H9 (cell line): ENCODE results near the gene ARFIP1. TPM values are rescaled to one million over a fixed set of nuclear protein-coding genes. Genes with fewer than 3 reads are reported as not detected.

ENCODE experiments used
- DNase-seq: peaks from one replicate; pipeline ENCODE4 v3.0.0-alpha.2; 2017
- H2AFZ ChIP-seq: one replicate; pipeline ENCODE4 v1.6.1; 2013; ENCODE audit warnings: mild to moderate bottlenecking, low read length, control low read depth, moderate library complexity
- H2AK5ac ChIP-seq: 2 replicates; pipeline ENCODE4 v1.6.1; 2013; ENCODE audit warnings: low read length, control low read depth, mixed read lengths; ENCODE audit not compliant: insufficient read length
- H2BK120ac ChIP-seq: one replicate; pipeline ENCODE4 v1.6.1; 2013; ENCODE audit warnings: low read depth, mild to moderate bottlenecking, low read length, control low read depth, inconsistent platforms; ENCODE audit not compliant: poor library complexity, severe bottlenecking
- H2BK12ac ChIP-seq: 2 replicates; pipeline ENCODE4 v1.6.1; 2013; ENCODE audit warnings: low read length, control low read depth, mixed read lengths, low read depth; ENCODE audit not compliant: insufficient read length
- H2BK15ac ChIP-seq: 2 replicates; pipeline ENCODE4 v1.6.1; 2013; ENCODE audit warnings: low read depth, low read length, control low read depth
- H2BK20ac ChIP-seq: one replicate; pipeline ENCODE4 v1.6.1; 2013; ENCODE audit warnings: low read depth, mild to moderate bottlenecking, low read length, control low read depth, inconsistent platforms; ENCODE audit not compliant: poor library complexity, severe bottlenecking
- H2BK5ac ChIP-seq: 2 replicates; pipeline ENCODE4 v1.6.1; 2013; ENCODE audit warnings: low read length, control low read depth, mixed read lengths; ENCODE audit not compliant: insufficient read length
- H3K14ac ChIP-seq: 2 replicates; pipeline ENCODE4 v1.6.1; 2013; ENCODE audit warnings: low read length, control low read depth; ENCODE audit not compliant: insufficient read depth
- H3K18ac ChIP-seq: 2 replicates; pipeline ENCODE4 v1.6.1; 2013; ENCODE audit warnings: low read depth, mild to moderate bottlenecking, mixed read lengths, low read length, control low read depth; ENCODE audit not compliant: insufficient read length
- H3K23ac ChIP-seq: 2 replicates; pipeline ENCODE4 v1.6.1; 2013; ENCODE audit warnings: low read length, control low read depth, mixed read lengths, low read depth; ENCODE audit not compliant: insufficient read length
- H3K23me2 ChIP-seq: 2 replicates; pipeline ENCODE4 v1.6.1; 2013; ENCODE audit warnings: low read depth, mild to moderate bottlenecking, mixed read lengths, low read length, control low read depth; ENCODE audit not compliant: insufficient read length, poor library complexity, severe bottlenecking
- H3K27ac ChIP-seq: 2 replicates; pipeline ENCODE4 v1.5.1; 2013; ENCODE audit warnings: low read length, control low read depth, mixed read lengths, low read depth; ENCODE audit not compliant: insufficient read length
- H3K27me3 ChIP-seq: 2 replicates; pipeline ENCODE4 v1.6.1; 2013; ENCODE audit warnings: low read length, control low read depth, inconsistent platforms; ENCODE audit not compliant: insufficient read depth
- H3K4ac ChIP-seq: 2 replicates; pipeline ENCODE4 v1.6.1; 2013; ENCODE audit warnings: low read depth, mild to moderate bottlenecking, control low read depth, inconsistent platforms, low read length, moderate library complexity
- H3K4me1 ChIP-seq: 2 replicates; pipeline ENCODE4 v1.6.1; 2013; ENCODE audit warnings: low read length, control low read depth, inconsistent platforms; ENCODE audit not compliant: insufficient read depth
- H3K4me2 ChIP-seq: 2 replicates; pipeline ENCODE4 v1.6.1; 2013; ENCODE audit warnings: low read length, control low read depth, mixed read lengths; ENCODE audit not compliant: insufficient read length, insufficient read depth
- H3K56ac ChIP-seq: 2 replicates; pipeline ENCODE4 v1.6.1; 2013; ENCODE audit warnings: low read depth, mild to moderate bottlenecking, mixed read lengths, low read length, control low read depth; ENCODE audit not compliant: insufficient read length
- H3K79me1 ChIP-seq: 2 replicates; pipeline ENCODE4 v1.6.1; 2013; ENCODE audit warnings: low read depth, mild to moderate bottlenecking, moderate library complexity, low read length, control low read depth, inconsistent platforms; ENCODE audit not compliant: insufficient read depth, poor library complexity, severe bottlenecking
- H3K79me2 ChIP-seq: 2 replicates; pipeline ENCODE4 v1.6.1; 2013; ENCODE audit warnings: low read length, control low read depth, inconsistent platforms; ENCODE audit not compliant: insufficient read depth
- H3K9ac ChIP-seq: 2 replicates; pipeline ENCODE4 v1.6.1; 2013; ENCODE audit warnings: low read length, control low read depth, mixed read lengths; ENCODE audit not compliant: insufficient read length; ENCODE audit errors: extremely low read depth
- H3K9me3 ChIP-seq: one replicate; pipeline ENCODE4 v1.6.1; 2013; ENCODE audit warnings: low read depth, low read length, inconsistent platforms; ENCODE audit not compliant: control insufficient read depth
- H3T11ph ChIP-seq: one replicate; pipeline ENCODE4 v1.6.1; 2013; ENCODE audit warnings: mild to moderate bottlenecking, low read length, control low read depth, inconsistent platforms
- H4K20me1 ChIP-seq: one replicate; pipeline ENCODE4 v1.6.1; 2013; ENCODE audit not compliant: control insufficient read depth, insufficient read length, insufficient read depth
- H4K5ac ChIP-seq: 2 replicates; pipeline ENCODE4 v1.6.1; 2013; ENCODE audit warnings: low read depth, mild to moderate bottlenecking, mixed read lengths, low read length, control low read depth; ENCODE audit not compliant: insufficient read length
- H4K8ac ChIP-seq: replicated peaks from 2 replicates; pipeline ENCODE4 v1.6.1; 2013; ENCODE audit warnings: low read length, control low read depth, mixed read lengths, low read depth; ENCODE audit not compliant: insufficient read length
- H4K91ac ChIP-seq: 2 replicates; pipeline ENCODE4 v1.6.1; 2013; ENCODE audit warnings: low read depth, mild to moderate bottlenecking, moderate library complexity, mixed read lengths, low read length, control low read depth; ENCODE audit not compliant: insufficient read length
- H3K27ac Mint-ChIP-seq, 3 experiments: 2 replicates in 2 of 3; 3 replicates in 1 of 3; pipeline ENCODE4 v1.8.0; 2020 to 2021; ENCODE audit warnings: mixed read lengths in 3 of 3, mild to moderate bottlenecking in 1 of 3, moderate library complexity in 1 of 3
- H3K27me3 Mint-ChIP-seq: 2 replicates; pipeline ENCODE4 v1.8.0; 2021; ENCODE audit warnings: low read depth, mild to moderate bottlenecking, moderate library complexity, mixed read lengths
- H3K36me3 Mint-ChIP-seq, 3 experiments: 2 replicates in 2 of 3; 3 replicates in 1 of 3; pipeline ENCODE4 v1.8.0; 2020 to 2021; ENCODE audit warnings: low read depth in 3 of 3, mixed read lengths in 3 of 3; ENCODE audit not compliant: insufficient read depth in 1 of 3
- H3K4me1 Mint-ChIP-seq, 2 experiments: 2 replicates each; pipeline ENCODE4 v1.8.0; 2020; ENCODE audit warnings: mixed read lengths in 2 of 2
- H3K4me3 Mint-ChIP-seq, 2 experiments: 2 replicates in 1 of 2; 3 replicates in 1 of 2; pipeline ENCODE4 v1.8.0; 2020 to 2021; ENCODE audit warnings: mild to moderate bottlenecking in 2 of 2, mixed read lengths in 2 of 2, moderate library complexity in 1 of 2
- H3K9me3 Mint-ChIP-seq, 2 experiments: 2 replicates in 1 of 2; 3 replicates in 1 of 2; pipeline ENCODE4 v1.8.0; 2020; ENCODE audit warnings: mild to moderate bottlenecking in 2 of 2, mixed read lengths in 2 of 2, moderate library complexity in 1 of 2
- WGBS: extraction: QIAGEN DNeasy Blood & Tissue Kit; methylation state at CpG from one replicate; pipeline ENCODE4 v1.1.7; 2013; ENCODE audit warnings: missing lambda C conversion rate, low lambda C conversion rate, mixed read lengths; ENCODE audit not compliant: insufficient read length; ENCODE audit errors: extremely low coverage; 5-methylcytosine and 5-hydroxymethylcytosine counted together
- total RNA-seq: library from RNA; stranded (reverse); gene quantifications from 2 replicates; pipeline ENCODE4 v1.2.1, GENCODE V29; 2021
- TF ChIP-seq, protein P1 (sequence below): fragments of 200-600 bp; sonication (generic); conservative IDR thresholded peaks from 3 replicates; pipeline ENCODE4 v1.8.0; 2021; ENCODE audit warnings: antibody characterized with exemption, mild to moderate bottlenecking

ARFIP1 gene
- total RNA-seq, 1 experiment from 2014 or later = 30.8 TPM

DNA sequence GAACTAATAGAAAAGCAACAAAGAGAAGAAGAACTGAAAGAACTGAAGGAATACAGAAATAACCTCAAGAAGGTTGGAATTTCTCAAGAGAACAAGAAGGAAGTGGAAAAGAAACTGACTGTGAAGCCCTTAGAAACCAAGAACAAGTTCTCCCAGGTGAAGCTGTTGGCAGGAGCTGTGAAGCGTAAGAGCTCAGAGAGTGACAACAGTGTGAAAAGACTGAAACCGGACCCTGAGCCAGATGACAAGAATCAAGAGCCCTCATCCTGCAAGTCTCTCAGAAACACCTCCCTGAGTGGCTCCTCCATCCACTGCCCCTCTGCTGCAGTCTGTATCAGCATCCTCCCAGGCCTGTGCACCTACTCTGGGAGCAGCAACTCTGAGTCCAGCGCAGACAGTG is 148.0 kb downstream of the ARFIP1 start:
- H2BK5ac ChIP-seq = no peak overlapping the region
- H3K27ac ChIP-seq = no peak overlapping the region
- H3K23me2 ChIP-seq = no peaks in the 10 kb centered on the region
- no peak overlapping the region for H4K8ac ChIP-seq
- H2BK12ac ChIP-seq = no peak overlapping the region
- no peak overlapping the region for H3K9ac ChIP-seq
- Mint-ChIP-seq H3K36me3 (peaks cover 0 to 13% (median 0%) of the 10 kb centered on the region in 3 experiments; a peak in 4 of 7 replicates), H3K9me3 (peaks cover 3 to 6% of the 10 kb centered on the region in 2 experiments), H3K4me1 (peaks cover 57 to 63% of the 10 kb centered on the region in 2 experiments), H3K27me3 (peaks cover 5% of the 10 kb centered on the region; the same call in 1 of the 2 replicates), H3K27ac (no peak overlapping the region), H3K4me3 (no peak overlapping the region; a peak in 1 of 5 replicates)
- H2BK20ac ChIP-seq = no peak overlapping the region
- no peak overlapping the region for H2BK120ac ChIP-seq
- no peaks in the 10 kb centered on the region for H3K79me2 ChIP-seq
- H2BK15ac ChIP-seq = no peak overlapping the region
- no peak overlapping the region for H3T11ph ChIP-seq
- H2AK5ac ChIP-seq = no peak overlapping the region
- no peak overlapping the region for H3K4me2 ChIP-seq
- DNase-seq = no peak
- TF ChIP-seq, protein P1, sequence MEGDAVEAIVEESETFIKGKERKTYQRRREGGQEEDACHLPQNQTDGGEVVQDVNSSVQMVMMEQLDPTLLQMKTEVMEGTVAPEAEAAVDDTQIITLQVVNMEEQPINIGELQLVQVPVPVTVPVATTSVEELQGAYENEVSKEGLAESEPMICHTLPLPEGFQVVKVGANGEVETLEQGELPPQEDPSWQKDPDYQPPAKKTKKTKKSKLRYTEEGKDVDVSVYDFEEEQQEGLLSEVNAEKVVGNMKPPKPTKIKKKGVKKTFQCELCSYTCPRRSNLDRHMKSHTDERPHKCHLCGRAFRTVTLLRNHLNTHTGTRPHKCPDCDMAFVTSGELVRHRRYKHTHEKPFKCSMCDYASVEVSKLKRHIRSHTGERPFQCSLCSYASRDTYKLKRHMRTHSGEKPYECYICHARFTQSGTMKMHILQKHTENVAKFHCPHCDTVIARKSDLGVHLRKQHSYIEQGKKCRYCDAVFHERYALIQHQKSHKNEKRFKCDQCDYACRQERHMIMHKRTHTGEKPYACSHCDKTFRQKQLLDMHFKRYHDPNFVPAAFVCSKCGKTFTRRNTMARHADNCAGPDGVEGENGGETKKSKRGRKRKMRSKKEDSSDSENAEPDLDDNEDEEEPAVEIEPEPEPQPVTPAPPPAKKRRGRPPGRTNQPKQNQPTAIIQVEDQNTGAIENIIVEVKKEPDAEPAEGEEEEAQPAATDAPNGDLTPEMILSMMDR = no peak
- H3K18ac ChIP-seq = no peak overlapping the region
- H4K5ac ChIP-seq = no peak overlapping the region
- H3K14ac ChIP-seq = no peak overlapping the region
- no peak overlapping the region for H2AFZ ChIP-seq
- WGBS = no CpG with 5 or more reads among the region's 3 CpGs
- no peak overlapping the region for H4K91ac ChIP-seq
- peaks cover 16% of the 10 kb centered on the region; the same call in 1 of the 2 replicates for H3K4me1 ChIP-seq
- H3K23ac ChIP-seq = no peak overlapping the region
- H4K20me1 ChIP-seq = no peaks in the 10 kb centered on the region
- no peaks in the 10 kb centered on the region for H3K79me1 ChIP-seq
- no peaks in the 10 kb centered on the region for H3K9me3 ChIP-seq
- no peak overlapping the region for H3K56ac ChIP-seq
- no peaks in the 10 kb centered on the region for H3K27me3 ChIP-seq
- no peak overlapping the region for H3K4ac ChIP-seq
